HTERT RPE-1 (cell line): ENCODE measurements around the gene PDE4A.
"Not testable (repeated sequence)": the region's sequence is repeated elsewhere in the genome, so short reads cannot be mapped to it uniquely, and the experiment has no call there.

Source experiments
- in situ Hi-C: fragments of 300-500 bp; cut with MboI; formaldehyde crosslinking; loops from 4 replicates; pipeline ENCODE4 v1.14.3; 2020; ENCODE audit warnings: low sequenced_read_pairs

The PDE4A gene

GRCh38 chr19:10424011-10424637 lies 3.8 kb downstream of the PDE4A start:
- in situ Hi-C loops = no loop called here

GRCh38 chr19:10427169-10427568 lies 6.8 kb downstream of the PDE4A start:
- in situ Hi-C loops = no loop called here

DNA sequence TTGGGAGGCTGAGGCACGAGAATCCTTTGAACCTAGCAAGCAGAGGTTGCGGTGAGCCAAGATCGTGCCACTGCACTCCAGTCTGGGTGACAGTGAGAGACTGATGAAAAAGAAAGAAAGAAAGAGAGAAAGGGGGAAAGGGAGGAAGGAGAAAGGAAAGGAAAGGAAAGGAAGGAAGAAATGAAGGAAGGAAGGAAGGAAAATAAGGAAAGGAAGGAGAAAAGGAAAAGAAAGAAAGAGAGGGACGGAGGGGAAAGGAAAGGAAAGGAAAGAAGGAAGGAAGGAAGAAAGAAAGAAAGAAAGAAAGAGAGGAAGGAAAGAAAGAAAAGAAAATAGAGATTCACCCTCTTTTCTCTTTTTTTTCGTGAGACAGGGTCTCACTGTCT lies 8.7 kb downstream of the PDE4A start:
- in situ Hi-C loops = no loop called here

GRCh38 chr19:10430505-10431253 lies 10.3 kb downstream of the PDE4A start:
- in situ Hi-C loops = no loop called here

DNA sequence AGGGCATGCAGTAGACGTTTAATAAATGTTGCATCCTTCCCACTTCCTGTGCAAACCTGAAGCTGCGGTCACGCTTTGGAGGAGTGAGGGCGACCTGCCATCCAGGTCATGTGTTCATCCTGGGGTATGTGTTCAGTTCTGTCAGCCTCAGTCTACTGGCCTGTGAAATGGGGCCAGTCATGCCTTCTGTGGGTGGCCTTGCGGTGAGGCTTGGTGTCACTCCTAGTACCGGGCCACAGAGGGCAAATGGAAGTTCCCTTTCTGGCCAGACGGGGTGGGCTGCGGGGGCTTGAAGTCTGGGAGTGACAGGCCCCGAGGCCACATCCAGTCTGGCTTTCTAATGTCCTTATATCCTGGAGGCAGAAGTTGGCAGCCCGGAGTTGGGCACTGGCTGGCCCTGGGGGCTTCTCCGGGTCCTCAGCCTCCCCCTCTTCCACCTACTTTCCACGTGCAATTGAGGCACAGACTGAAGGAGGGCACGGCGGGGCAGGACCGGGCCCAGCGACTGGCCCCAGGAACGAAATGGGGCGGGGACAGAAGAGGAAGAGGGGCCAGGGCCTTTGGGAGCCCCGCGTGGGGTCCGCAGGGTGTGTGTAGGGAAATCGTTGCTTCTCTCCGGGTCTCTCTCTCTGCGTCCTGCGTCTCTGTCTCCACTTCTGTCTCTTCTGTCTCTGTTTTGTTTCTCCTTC lies 11.1 kb downstream of the PDE4A start:
- in situ Hi-C loops = no loop called here

DNA sequence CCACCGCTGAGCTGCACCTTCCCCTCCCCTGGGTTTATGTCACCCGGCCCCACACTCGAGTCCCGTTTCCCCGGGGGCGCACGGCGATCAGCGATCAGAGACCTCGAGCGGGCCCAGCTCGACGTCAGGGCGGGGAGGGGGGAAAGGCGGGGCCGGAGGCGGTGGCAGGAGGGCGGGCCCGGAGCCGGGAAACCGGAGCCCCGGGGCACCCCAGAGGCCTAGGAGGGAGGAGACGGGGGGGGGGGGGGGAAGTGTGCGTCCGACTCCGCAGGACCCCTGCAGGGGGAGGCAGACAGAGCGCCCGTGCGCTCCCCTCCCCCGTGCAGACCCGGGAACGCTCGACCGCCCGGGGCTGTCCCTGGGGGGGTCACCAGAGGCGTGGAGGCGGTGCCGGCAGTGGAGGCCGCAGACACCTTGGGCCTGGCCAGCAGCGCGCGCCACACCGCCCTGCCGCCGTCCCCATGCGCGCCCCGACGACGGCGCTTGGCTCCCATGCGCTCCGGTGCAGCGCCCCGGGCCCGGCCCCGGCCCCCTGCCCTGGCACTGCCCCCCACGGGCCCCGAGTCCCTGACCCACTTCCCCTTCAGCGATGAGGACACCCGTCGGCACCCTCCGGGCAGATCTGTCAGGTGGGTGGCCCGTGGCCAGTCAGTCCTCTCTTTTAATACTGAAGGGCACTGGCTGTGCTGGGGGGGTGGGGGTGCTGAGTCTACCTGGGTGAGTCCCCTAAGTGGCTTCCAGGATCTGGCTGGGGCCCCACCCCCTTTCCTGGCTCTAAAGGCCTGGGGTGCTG lies 11.8 kb downstream of the PDE4A start:
- in situ Hi-C loops = no loop called here

GRCh38 chr19:10432736-10433130 lies 12.4 kb downstream of the PDE4A start:
- in situ Hi-C loops = no loop called here

DNA sequence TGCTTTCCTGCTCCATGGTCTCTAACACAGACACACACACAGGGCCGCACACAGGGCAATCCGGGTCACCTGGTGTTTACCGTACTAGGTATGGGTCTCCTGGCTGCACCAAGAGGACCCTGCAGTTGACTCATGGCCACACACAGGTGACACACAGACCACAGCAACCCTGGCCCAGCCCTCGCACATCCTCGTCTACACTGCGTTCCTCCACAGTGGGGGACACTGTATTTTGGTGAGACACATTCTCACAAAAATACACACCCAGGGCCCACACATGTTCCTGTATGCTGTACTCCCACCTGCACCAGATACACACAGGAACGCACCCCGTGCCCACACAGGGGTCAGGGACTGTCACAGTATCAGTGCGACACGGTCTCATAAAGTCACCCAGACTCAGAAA lies 12.8 kb downstream of the PDE4A start:
- in situ Hi-C loops = no loop called here

GRCh38 chr19:10439588-10439987 lies 19.2 kb downstream of the PDE4A start:
- in situ Hi-C loops = no loop called here

DNA sequence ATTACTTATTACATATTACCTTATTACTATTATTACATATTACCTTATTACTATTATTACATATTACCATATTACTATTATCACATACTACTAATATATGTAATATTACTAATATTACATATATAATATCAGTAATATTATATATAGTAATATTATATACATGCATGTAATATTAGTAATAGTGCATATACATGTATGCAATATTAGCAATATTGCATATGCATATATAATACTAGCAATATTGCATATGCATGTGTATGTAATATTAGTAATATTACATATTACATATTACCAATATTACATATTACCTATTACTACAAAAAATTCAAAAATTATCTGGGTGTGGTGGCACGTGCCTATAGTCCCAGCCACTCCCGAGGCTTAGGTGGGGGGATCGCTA lies 22.4 kb downstream of the PDE4A start:
- in situ Hi-C loops = no loop called here

GRCh38 chr19:10449037-10449436 lies 28.7 kb downstream of the PDE4A start:
- in situ Hi-C loops = no loop called here

GRCh38 chr19:10450191-10450852 lies 30.0 kb downstream of the PDE4A start:
- in situ Hi-C loops = no loop called here

- in situ Hi-C loops = no loop called here
Measured at GRCh38 chr19:10450853-10451609, 30.7 kb downstream of the PDE4A start.

GRCh38 chr19:10452726-10453618 lies 32.6 kb downstream of the PDE4A start:
- in situ Hi-C loops = no loop called here

DNA sequence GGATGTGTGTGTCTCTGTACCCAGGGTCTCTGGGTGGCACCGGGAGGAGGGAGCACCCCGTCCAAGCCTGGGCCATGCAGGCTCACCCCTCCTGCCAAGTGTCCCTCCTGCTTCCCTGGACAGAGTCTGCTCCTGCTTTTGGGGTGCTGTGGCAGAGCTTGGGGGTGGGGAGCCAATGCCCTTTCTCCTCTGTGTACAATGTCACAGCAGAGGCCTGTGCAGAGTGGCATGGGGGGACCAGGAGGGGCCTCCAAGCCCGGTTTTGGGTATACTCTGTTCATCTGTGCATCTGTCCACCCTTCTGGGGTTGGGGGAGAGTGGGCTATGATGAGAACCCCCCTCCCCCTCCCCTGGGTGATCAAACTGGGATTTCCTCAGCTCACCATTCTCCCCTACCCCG lies 33.5 kb downstream of the PDE4A start:
- in situ Hi-C loops = no loop called here

GRCh38 chr19:10454267-10454666 lies 33.9 kb downstream of the PDE4A start:
- in situ Hi-C loops = no loop called here

DNA sequence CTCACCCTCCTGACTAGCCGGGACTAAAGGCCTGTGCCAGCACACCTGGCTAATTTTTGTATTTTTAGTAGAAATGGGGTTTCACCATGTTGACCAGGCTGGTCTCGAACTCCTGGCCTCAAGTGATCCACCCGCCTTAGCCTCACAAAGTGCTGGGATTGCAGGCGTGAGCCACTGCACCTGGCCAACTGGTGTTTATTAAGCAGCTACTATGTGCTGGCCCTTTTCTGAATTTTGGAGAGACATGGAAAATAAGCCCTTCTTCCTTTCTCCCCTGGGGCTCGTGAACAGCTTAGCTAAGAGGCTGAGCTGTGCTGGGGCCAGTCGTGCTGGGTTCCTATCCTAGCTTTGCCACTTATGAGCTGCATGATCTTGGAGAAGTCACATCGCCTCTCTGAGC lies 38.4 kb downstream of the PDE4A start:
- in situ Hi-C loops = not testable (repeated sequence)

DNA sequence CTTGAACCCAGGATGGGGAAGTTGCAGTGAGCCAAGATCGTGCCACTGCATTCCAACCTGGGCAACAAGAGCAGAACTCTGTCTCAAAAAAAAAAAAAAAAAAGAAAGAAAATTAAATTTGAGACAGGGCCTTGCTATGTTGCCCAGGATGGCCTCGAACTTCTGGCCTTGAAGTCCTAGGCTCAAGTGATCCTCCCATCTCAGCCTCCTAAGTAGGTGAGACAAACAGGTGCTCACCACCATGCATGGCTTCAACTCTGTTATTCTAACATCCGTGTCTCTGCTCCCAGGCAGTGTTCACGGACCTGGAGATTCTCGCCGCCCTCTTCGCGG lies 40.3 kb downstream of the PDE4A start:
- in situ Hi-C loops = no loop called here
